ENCODE data around the gene BYSL.

Gene BYSL

GRCh38 chr6:41974281-41974825, 53.1 kb downstream of the BYSL start:
- TF ChIP-seq CTCF (IDR thresholded peaks at IDR 0.05; ENCODE audit: control insufficient read depth, insufficient read depth, low read depth, low read length, missing control alignments), result no peak
- no peak for DNase-seq (ENCODE audit: low read depth)
- H3K4me3 ChIP-seq (ENCODE audit: control insufficient read depth, low read depth, low read length), result no peak overlapping the region

GRCh38 chr6:41975276-41975675, 54.0 kb downstream of the BYSL start:
- TF ChIP-seq CTCF (IDR thresholded peaks at IDR 0.05; ENCODE audit: control insufficient read depth, insufficient read depth, low read depth, low read length, missing control alignments), result no peak
- no peak overlapping the region for H3K4me3 ChIP-seq (ENCODE audit: control insufficient read depth, low read depth, low read length)
- DNase-seq (ENCODE audit: low read depth), result no peak

- H3K4me3 ChIP-seq (ENCODE audit: control insufficient read depth, low read depth, low read length), result no peak overlapping the region
- DNase-seq (ENCODE audit: low read depth), result no peak
- TF ChIP-seq CTCF (IDR thresholded peaks at IDR 0.05; ENCODE audit: control insufficient read depth, insufficient read depth, low read depth, low read length, missing control alignments), result no peak
Observed at GRCh38 chr6:41976794-41977484, 55.6 kb downstream of the BYSL start.
